HEK293 (cell line): ENCODE measurements around the gene LARP6.

Experiments
- BCL11B ChIP-seq: fragments of 450-650 bp; formaldehyde crosslinking; IDR thresholded peaks from 2 replicates; pipeline ENCODE4 v1.5.1; 2016; ENCODE audit warnings: low read depth, missing biosample characterization, missing genetic modification characterization
- GFI1B ChIP-seq: fragments of 450-650 bp; formaldehyde crosslinking; IDR thresholded peaks from 2 replicates; pipeline ENCODE4 v1.5.1; 2016; ENCODE audit warnings: missing biosample characterization, missing genetic modification characterization
- GLI4 ChIP-seq: fragments of 450-650 bp; formaldehyde crosslinking; IDR thresholded peaks from 2 replicates; pipeline ENCODE4 v1.5.1; 2016; ENCODE audit warnings: missing biosample characterization, missing genetic modification characterization
- KLF8 ChIP-seq: fragments of 450-650 bp; formaldehyde crosslinking; IDR thresholded peaks from 2 replicates; pipeline ENCODE4 v1.5.1; 2016; ENCODE audit warnings: missing biosample characterization, missing genetic modification characterization
- OVOL3 ChIP-seq: fragments of 450-650 bp; formaldehyde crosslinking; IDR thresholded peaks from 2 replicates; pipeline ENCODE4 v1.5.1; 2016; ENCODE audit warnings: missing biosample characterization, missing genetic modification characterization
- SALL2 ChIP-seq: fragments of 450-650 bp; formaldehyde crosslinking; IDR thresholded peaks from 2 replicates; pipeline ENCODE4 v1.5.0; 2017; ENCODE audit warnings: missing biosample characterization, mild to moderate bottlenecking, missing genetic modification characterization, borderline replicate concordance
- ZBTB17 ChIP-seq: fragments of 450-650 bp; formaldehyde crosslinking; IDR thresholded peaks from 2 replicates; pipeline ENCODE4 v1.5.1; 2016; ENCODE audit warnings: missing biosample characterization, missing genetic modification characterization
- ZFP3 ChIP-seq: fragments of 450-650 bp; formaldehyde crosslinking; IDR thresholded peaks from 2 replicates; pipeline ENCODE4 v1.5.1; 2016; ENCODE audit warnings: low read depth, missing biosample characterization, missing genetic modification characterization
- ZNF133 ChIP-seq: fragments of 450-650 bp; formaldehyde crosslinking; IDR thresholded peaks from 2 replicates; pipeline ENCODE4 v1.5.1; 2016; ENCODE audit warnings: missing biosample characterization, missing genetic modification characterization
- ZNF146 ChIP-seq: fragments of 450-650 bp; formaldehyde crosslinking; IDR thresholded peaks from 2 replicates; pipeline ENCODE4 v1.5.1; 2016; ENCODE audit warnings: missing biosample characterization, missing genetic modification characterization
- ZNF221 ChIP-seq: fragments of 450-650 bp; formaldehyde crosslinking; IDR thresholded peaks from 2 replicates; pipeline ENCODE4 v1.5.1; 2017; ENCODE audit warnings: missing biosample characterization, missing genetic modification characterization, borderline replicate concordance
- ZNF248 ChIP-seq: fragments of 450-650 bp; formaldehyde crosslinking; IDR thresholded peaks from 2 replicates; pipeline ENCODE4 v1.5.1; 2017; ENCODE audit warnings: missing biosample characterization, missing genetic modification characterization
- ZNF274 ChIP-seq, 2 experiments: fragments of 200-500 bp in 1 of 2; fragments of 450-650 bp in 1 of 2; sonication (Bioruptor generic) in 1 of 2; formaldehyde crosslinking in 1 of 2; IDR thresholded peaks; 2 replicates each; pipeline versions ENCODE4 v1.5.1 to v1.6.1; 2014 to 2016; ENCODE audit warnings: borderline replicate concordance in 1 of 2, inconsistent platforms in 1 of 2, low read length in 1 of 2, missing biosample characterization in 1 of 2, missing genetic modification characterization in 1 of 2
- ZNF366 ChIP-seq: fragments of 450-650 bp; formaldehyde crosslinking; conservative IDR thresholded peaks from 2 replicates; pipeline ENCODE4 v1.5.1; 2016; ENCODE audit warnings: missing biosample characterization, missing genetic modification characterization
- ZNF394 ChIP-seq: fragments of 450-650 bp; formaldehyde crosslinking; IDR thresholded peaks from 2 replicates; pipeline ENCODE4 v1.5.1; 2016; ENCODE audit warnings: missing biosample characterization, missing genetic modification characterization, mild to moderate bottlenecking, moderate library complexity, borderline replicate concordance
- ZNF48 ChIP-seq: fragments of 450-650 bp; formaldehyde crosslinking; IDR thresholded peaks from 2 replicates; pipeline ENCODE4 v1.5.1; 2016; ENCODE audit warnings: missing biosample characterization, missing genetic modification characterization
- ZNF521 ChIP-seq: fragments of 450-650 bp; formaldehyde crosslinking; IDR thresholded peaks from 2 replicates; pipeline ENCODE4 v1.5.1; 2017; ENCODE audit warnings: missing biosample characterization, mild to moderate bottlenecking, missing genetic modification characterization
- ZNF76 ChIP-seq: fragments of 450-650 bp; formaldehyde crosslinking; IDR thresholded peaks from 2 replicates; pipeline ENCODE4; 2016; ENCODE audit warnings: low read depth, missing biosample characterization, missing genetic modification characterization, borderline replicate concordance
- ZNF768 ChIP-seq: fragments of 450-650 bp; formaldehyde crosslinking; IDR thresholded peaks from 2 replicates; pipeline ENCODE4 v1.5.1; 2018; ENCODE audit warnings: missing biosample characterization, mild to moderate bottlenecking, missing genetic modification characterization
- ZNF776 ChIP-seq: fragments of 450-650 bp; formaldehyde crosslinking; IDR thresholded peaks from 2 replicates; pipeline ENCODE4 v1.5.0; 2017; ENCODE audit warnings: missing biosample characterization, missing genetic modification characterization, borderline replicate concordance
- ZNF777 ChIP-seq: fragments of 450-650 bp; formaldehyde crosslinking; IDR thresholded peaks from 2 replicates; pipeline ENCODE4 v1.5.1; 2017; ENCODE audit warnings: missing biosample characterization, missing genetic modification characterization, borderline replicate concordance
- ZNF785 ChIP-seq: fragments of 450-650 bp; formaldehyde crosslinking; IDR thresholded peaks from 2 replicates; pipeline ENCODE4 v1.5.1; 2016; ENCODE audit warnings: missing biosample characterization, missing genetic modification characterization
- ZNF837 ChIP-seq: fragments of 450-650 bp; formaldehyde crosslinking; IDR thresholded peaks from 2 replicates; pipeline ENCODE4 v1.5.1; 2016; ENCODE audit warnings: missing biosample characterization, missing genetic modification characterization
- TF ChIP-seq, protein P1 (sequence below): fragments of 450-650 bp; formaldehyde crosslinking; IDR thresholded peaks from 2 replicates; pipeline ENCODE4 v1.5.1; 2016; ENCODE audit warnings: missing biosample characterization, missing genetic modification characterization
- TF ChIP-seq, protein P2 (sequence below): fragments of 450-650 bp; formaldehyde crosslinking; IDR thresholded peaks from 2 replicates; pipeline ENCODE4 v1.5.1; 2016; ENCODE audit warnings: missing biosample characterization, missing genetic modification characterization, borderline replicate concordance
- TF ChIP-seq, protein P3 (sequence below): fragments of 450-650 bp; formaldehyde crosslinking; IDR thresholded peaks from 2 replicates; pipeline ENCODE4 v1.5.1; 2016; ENCODE audit warnings: missing biosample characterization, missing genetic modification characterization
- TF ChIP-seq, protein P4 (sequence below): fragments of 450-650 bp; formaldehyde crosslinking; IDR thresholded peaks from 2 replicates; pipeline ENCODE4 v1.5.1; 2016; ENCODE audit warnings: missing biosample characterization, missing genetic modification characterization
- TF ChIP-seq, protein P5 (sequence below): fragments of 450-650 bp; formaldehyde crosslinking; IDR thresholded peaks from 2 replicates; pipeline ENCODE4 v1.5.1; 2016; ENCODE audit warnings: missing biosample characterization, missing genetic modification characterization
- TF ChIP-seq, protein P6 (sequence below): fragments of 450-650 bp; formaldehyde crosslinking; IDR thresholded peaks from 2 replicates; pipeline ENCODE4 v1.5.1; 2017; ENCODE audit warnings: missing biosample characterization, missing genetic modification characterization

LARP6 gene

DNA sequence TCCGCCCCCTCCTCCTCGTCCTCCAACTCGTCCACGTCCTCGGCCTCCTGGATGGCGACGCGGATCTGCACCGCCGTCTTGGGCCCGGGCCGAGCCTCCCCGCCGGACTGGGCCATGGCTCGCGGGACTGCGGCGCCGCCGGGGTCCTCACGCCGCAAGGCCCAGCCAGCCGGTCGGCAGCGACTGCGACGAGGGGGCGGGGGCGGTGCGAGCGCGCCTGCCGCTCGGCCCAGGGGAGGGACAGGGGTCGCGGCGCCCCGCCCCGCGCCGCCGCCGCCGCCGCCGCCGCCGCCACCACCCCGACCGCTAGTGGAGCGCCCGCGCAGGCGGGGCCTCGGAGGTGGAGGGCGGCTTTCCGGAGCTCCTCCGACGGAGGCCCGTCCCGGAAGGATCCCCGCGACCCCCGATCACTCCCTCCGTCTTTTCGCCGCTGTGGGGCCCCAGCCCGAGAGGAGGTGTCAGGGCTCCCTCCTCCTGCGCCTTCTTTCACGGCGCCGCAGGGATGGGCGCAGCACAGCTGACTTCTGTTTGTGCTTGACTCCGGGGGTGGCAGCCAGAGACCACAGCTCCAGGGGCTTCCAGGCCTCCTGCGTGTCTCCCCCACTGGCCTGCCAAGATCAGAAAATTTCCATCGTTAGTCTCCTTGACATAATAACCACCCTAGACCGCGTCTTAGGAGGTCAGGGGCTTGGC lies at the start of gene LARP6 (continued):
- TF ChIP-seq KLF8 (tag by site-specific recombination) (no peak; the same call in 1 of the 2 replicates), ZNF776 (tag by site-specific recombination) (no peak), OVOL3 (tag by site-specific recombination) (no peak), ZNF777 (no peak), ZNF521 (tag by site-specific recombination) (no peak), ZNF146 (tag by site-specific recombination) (no peak), BCL11B (tag by site-specific recombination) (no peak), GFI1B (tag by site-specific recombination) (no peak), ZNF221 (tag by site-specific recombination) (no peak), GLI4 (tag by site-specific recombination) (no peak), ZFP3 (tag by site-specific recombination) (no peak), ZNF366 (tag by site-specific recombination) (no peak), ZNF248 (tag by site-specific recombination) (no peak), ZNF48 (tag by site-specific recombination) (no peak), SALL2 (tag by site-specific recombination) (no peak), ZNF274 (IDR thresholded peaks at IDR 0.05; ENCODE audit: low read length) (no peak), ZNF274 (tag by site-specific recombination; IDR thresholded peaks at IDR 0.05; ENCODE audit: borderline replicate concordance) (no peak), ZNF133 (tag by site-specific recombination) (no peak), ZNF837 (tag by site-specific recombination) (no peak), ZNF768 (no peak), ZBTB17 (tag by site-specific recombination) (no peak), ZNF394 (tag by site-specific recombination) (no peak), ZNF785 (tag by site-specific recombination) (no peak), ZNF76 (tag by site-specific recombination) (no peak)
- TF ChIP-seq, protein P1, sequence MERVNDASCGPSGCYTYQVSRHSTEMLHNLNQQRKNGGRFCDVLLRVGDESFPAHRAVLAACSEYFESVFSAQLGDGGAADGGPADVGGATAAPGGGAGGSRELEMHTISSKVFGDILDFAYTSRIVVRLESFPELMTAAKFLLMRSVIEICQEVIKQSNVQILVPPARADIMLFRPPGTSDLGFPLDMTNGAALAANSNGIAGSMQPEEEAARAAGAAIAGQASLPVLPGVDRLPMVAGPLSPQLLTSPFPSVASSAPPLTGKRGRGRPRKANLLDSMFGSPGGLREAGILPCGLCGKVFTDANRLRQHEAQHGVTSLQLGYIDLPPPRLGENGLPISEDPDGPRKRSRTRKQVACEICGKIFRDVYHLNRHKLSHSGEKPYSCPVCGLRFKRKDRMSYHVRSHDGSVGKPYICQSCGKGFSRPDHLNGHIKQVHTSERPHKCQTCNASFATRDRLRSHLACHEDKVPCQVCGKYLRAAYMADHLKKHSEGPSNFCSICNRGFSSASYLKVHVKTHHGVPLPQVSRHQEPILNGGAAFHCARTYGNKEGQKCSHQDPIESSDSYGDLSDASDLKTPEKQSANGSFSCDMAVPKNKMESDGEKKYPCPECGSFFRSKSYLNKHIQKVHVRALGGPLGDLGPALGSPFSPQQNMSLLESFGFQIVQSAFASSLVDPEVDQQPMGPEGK (tag by site-specific recombination) = peak; percentile 69; the same call in 1 of the 2 replicates
- TF ChIP-seq, protein P2, sequence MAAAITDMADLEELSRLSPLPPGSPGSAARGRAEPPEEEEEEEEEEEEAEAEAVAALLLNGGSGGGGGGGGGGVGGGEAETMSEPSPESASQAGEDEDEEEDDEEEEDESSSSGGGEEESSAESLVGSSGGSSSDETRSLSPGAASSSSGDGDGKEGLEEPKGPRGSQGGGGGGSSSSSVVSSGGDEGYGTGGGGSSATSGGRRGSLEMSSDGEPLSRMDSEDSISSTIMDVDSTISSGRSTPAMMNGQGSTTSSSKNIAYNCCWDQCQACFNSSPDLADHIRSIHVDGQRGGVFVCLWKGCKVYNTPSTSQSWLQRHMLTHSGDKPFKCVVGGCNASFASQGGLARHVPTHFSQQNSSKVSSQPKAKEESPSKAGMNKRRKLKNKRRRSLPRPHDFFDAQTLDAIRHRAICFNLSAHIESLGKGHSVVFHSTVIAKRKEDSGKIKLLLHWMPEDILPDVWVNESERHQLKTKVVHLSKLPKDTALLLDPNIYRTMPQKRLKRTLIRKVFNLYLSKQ (tag by site-specific recombination) = no peak
- TF ChIP-seq, protein P3, sequence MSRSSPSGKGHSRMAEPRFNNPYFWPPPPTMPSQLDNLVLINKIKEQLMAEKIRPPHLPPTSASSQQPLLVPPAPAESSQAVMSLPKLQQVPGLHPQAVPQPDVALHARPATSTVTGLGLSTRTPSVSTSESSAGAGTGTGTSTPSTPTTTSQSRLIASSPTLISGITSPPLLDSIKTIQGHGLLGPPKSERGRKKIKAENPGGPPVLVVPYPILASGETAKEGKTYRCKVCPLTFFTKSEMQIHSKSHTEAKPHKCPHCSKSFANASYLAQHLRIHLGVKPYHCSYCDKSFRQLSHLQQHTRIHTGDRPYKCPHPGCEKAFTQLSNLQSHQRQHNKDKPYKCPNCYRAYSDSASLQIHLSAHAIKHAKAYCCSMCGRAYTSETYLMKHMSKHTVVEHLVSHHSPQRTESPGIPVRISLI = no peak
- TF ChIP-seq, protein P4, sequence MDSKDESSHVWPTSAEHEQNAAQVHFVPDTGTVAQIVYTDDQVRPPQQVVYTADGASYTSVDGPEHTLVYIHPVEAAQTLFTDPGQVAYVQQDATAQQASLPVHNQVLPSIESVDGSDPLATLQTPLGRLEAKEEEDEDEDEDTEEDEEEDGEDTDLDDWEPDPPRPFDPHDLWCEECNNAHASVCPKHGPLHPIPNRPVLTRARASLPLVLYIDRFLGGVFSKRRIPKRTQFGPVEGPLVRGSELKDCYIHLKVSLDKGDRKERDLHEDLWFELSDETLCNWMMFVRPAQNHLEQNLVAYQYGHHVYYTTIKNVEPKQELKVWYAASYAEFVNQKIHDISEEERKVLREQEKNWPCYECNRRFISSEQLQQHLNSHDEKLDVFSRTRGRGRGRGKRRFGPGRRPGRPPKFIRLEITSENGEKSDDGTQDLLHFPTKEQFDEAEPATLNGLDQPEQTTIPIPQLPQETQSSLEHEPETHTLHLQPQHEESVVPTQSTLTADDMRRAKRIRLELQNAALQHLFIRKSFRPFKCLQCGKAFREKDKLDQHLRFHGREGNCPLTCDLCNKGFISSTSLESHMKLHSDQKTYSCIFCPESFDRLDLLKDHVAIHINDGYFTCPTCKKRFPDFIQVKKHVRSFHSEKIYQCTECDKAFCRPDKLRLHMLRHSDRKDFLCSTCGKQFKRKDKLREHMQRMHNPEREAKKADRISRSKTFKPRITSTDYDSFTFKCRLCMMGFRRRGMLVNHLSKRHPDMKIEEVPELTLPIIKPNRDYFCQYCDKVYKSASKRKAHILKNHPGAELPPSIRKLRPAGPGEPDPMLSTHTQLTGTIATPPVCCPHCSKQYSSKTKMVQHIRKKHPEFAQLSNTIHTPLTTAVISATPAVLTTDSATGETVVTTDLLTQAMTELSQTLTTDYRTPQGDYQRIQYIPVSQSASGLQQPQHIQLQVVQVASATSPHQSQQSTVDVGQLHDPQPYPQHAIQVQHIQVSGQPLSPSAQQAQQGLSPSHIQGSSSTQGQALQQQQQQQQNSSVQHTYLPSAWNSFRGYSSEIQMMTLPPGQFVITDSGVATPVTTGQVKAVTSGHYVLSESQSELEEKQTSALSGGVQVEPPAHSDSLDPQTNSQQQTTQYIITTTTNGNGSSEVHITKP = no peak
- TF ChIP-seq, protein P5, sequence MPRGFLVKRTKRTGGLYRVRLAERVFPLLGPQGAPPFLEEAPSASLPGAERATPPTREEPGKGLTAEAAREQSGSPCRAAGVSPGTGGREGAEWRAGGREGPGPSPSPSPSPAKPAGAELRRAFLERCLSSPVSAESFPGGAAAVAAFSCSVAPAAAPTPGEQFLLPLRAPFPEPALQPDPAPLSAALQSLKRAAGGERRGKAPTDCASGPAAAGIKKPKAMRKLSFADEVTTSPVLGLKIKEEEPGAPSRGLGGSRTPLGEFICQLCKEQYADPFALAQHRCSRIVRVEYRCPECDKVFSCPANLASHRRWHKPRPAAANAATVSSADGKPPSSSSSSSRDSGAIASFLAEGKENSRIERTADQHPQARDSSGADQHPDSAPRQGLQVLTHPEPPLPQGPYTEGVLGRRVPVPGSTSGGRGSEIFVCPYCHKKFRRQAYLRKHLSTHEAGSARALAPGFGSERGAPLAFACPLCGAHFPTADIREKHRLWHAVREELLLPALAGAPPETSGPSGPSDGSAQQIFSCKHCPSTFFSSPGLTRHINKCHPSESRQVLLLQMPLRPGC (tag by site-specific recombination) = no peak
- TF ChIP-seq, protein P6, sequence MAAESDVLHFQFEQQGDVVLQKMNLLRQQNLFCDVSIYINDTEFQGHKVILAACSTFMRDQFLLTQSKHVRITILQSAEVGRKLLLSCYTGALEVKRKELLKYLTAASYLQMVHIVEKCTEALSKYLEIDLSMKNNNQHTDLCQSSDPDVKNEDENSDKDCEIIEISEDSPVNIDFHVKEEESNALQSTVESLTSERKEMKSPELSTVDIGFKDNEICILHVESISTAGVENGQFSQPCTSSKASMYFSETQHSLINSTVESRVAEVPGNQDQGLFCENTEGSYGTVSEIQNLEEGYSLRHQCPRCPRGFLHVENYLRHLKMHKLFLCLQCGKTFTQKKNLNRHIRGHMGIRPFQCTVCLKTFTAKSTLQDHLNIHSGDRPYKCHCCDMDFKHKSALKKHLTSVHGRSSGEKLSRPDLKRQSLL (tag by site-specific recombination) = no peak
